ENCODE results near the gene CREB3L1.

DNA sequence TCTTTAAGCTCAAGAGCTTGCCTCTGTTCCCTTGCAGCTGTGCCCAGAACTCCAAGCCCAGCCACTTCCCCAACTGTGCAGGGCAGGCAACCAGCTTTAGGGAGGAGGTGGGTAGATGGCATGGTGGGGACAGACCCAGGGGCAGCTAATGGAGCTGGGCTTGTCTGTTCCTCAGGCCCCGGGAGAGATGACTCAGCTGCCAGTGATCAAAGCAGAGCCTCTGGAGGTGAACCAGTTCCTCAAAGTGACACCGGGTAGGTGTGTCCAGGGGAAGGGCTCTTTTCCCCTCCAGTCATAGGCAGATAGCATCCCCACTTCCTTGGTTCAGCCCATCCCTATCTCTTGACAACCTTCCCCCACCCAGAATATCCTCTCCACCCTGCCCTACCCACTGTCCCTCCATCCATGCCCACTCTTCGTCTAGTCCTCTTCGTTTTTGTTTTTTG lies 32.4 kb downstream of the CREB3L1 start:
- TF ChIP-seq, protein P1, sequence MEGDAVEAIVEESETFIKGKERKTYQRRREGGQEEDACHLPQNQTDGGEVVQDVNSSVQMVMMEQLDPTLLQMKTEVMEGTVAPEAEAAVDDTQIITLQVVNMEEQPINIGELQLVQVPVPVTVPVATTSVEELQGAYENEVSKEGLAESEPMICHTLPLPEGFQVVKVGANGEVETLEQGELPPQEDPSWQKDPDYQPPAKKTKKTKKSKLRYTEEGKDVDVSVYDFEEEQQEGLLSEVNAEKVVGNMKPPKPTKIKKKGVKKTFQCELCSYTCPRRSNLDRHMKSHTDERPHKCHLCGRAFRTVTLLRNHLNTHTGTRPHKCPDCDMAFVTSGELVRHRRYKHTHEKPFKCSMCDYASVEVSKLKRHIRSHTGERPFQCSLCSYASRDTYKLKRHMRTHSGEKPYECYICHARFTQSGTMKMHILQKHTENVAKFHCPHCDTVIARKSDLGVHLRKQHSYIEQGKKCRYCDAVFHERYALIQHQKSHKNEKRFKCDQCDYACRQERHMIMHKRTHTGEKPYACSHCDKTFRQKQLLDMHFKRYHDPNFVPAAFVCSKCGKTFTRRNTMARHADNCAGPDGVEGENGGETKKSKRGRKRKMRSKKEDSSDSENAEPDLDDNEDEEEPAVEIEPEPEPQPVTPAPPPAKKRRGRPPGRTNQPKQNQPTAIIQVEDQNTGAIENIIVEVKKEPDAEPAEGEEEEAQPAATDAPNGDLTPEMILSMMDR (IDR thresholded peaks at IDR 0.05; ENCODE audit: extremely low read depth in 1 of 2, insufficient read depth in 1 of 2, low read depth in 1 of 2, low read length in 2 of 2), result no peak
- TF ChIP-seq POLR2A (IDR thresholded peaks at IDR 0.05; ENCODE audit: low read depth, low read length), result no peak
- no peak for TF ChIP-seq EZH2 (IDR thresholded peaks at IDR 0.05; ENCODE audit: borderline replicate concordance, low read depth, low read length, severe bottlenecking)
- TF ChIP-seq MYC (IDR thresholded peaks at IDR 0.05; ENCODE audit: low read depth, low read length), result no peak
- no peak for TF ChIP-seq FOS (IDR thresholded peaks at IDR 0.05; ENCODE audit: borderline replicate concordance, insufficient read depth, low read length)

Measured in endothelial cell of umbilical vein (primary cell).